Thyroid gland (tissue), 4 donors: Measurements from ENCODE around the gene GLI1.

Experiments used
- POLR2A ChIP-seq, 2 donors: fragments of 450-650 bp; IDR thresholded peaks; one replicate each; pipeline ENCODE4 v1.6.1; 2017; ENCODE audit warnings: antibody characterized with exemption in 2 of 2, mild to moderate bottlenecking in 2 of 2, moderate library complexity in 1 of 2
- TF ChIP-seq, protein P1 (sequence below), 6 experiments: fragments of 200-600 bp in 3 of 6; fragments of 450-650 bp in 3 of 6; sonication (generic) in 3 of 6; IDR thresholded peaks; one replicate each; pipeline ENCODE4 v1.5.1; 2016 to 2019; ENCODE audit warnings: antibody characterized with exemption in 6 of 6, mild to moderate bottlenecking in 2 of 6, inconsistent platforms in 1 of 6, moderate library complexity in 1 of 6

DNA sequence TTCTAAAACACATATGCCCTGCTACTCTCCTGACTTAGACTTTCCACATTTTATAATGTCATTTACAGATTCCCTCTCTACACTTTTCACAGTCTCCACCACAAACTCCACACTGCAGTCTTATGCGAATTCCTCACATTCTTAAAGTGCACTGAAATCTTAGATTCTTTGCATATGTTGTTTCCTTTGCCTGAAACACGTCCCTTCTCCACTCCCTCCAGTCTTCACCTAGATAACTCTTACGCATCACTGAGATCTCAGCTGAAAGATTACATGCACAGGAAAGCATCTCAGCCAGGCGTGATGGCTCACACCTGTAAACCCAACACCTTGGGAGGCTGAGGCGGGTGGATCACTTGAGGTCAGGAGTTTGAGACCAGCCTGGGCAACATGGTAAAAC, 23.9 kb downstream of the GLI1 start:
- TF ChIP-seq, protein P1, sequence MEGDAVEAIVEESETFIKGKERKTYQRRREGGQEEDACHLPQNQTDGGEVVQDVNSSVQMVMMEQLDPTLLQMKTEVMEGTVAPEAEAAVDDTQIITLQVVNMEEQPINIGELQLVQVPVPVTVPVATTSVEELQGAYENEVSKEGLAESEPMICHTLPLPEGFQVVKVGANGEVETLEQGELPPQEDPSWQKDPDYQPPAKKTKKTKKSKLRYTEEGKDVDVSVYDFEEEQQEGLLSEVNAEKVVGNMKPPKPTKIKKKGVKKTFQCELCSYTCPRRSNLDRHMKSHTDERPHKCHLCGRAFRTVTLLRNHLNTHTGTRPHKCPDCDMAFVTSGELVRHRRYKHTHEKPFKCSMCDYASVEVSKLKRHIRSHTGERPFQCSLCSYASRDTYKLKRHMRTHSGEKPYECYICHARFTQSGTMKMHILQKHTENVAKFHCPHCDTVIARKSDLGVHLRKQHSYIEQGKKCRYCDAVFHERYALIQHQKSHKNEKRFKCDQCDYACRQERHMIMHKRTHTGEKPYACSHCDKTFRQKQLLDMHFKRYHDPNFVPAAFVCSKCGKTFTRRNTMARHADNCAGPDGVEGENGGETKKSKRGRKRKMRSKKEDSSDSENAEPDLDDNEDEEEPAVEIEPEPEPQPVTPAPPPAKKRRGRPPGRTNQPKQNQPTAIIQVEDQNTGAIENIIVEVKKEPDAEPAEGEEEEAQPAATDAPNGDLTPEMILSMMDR (IDR thresholded peaks at IDR 0.05): no peak
- TF ChIP-seq POLR2A (IDR thresholded peaks at IDR 0.05): no peak
